C4-2B (cell line): Measurements from ENCODE around the gene TSPAN4.

Experiments
- CTCF ChIP-seq: fragments of 450-650 bp; conservative IDR thresholded peaks from 2 replicates; pipeline ENCODE4 v1.5.1; 2017; ENCODE audit warnings: mild to moderate bottlenecking
- ZFX ChIP-seq: fragments of 450-650 bp; IDR thresholded peaks from 2 replicates; pipeline ENCODE4 v1.6.1; 2017

- TF ChIP-seq CTCF = no peak
- no peak for TF ChIP-seq ZFX
These were observed 68.0 kb downstream of the TSPAN4 start, which contains the start of gene CHID1 for GRCh38 chr11:910589-911030.
